T-helper 17 cell (primary cell): ENCODE measurements around the gene C9. TPM values are rescaled to one million over a fixed set of nuclear protein-coding genes. Genes with fewer than 3 reads are reported as not detected.

Experiments
- ATAC-seq: fragments of 150-1000 bp; cut with Tn5 transposase; 2 replicates; pipeline ENCODE4 v1.10.0; 2021; ENCODE audit warnings: mild to moderate bottlenecking, moderate library complexity
- DNase-seq, 3 donors: peaks; one replicate each; pipeline versions ENCODE4 v3.0.0 to v3.0.0-alpha.2; 2020 to 2021
- H3K9me3 ChIP-seq: one replicate; pipeline ENCODE4 v1.7.0; 2013; ENCODE audit warnings: low read length, mild to moderate bottlenecking; ENCODE audit not compliant: control insufficient read depth, poor library complexity, severe bottlenecking
- H3K27ac Mint-ChIP-seq: one replicate; pipeline ENCODE4 v1.8.0; 2022; ENCODE audit warnings: mild to moderate bottlenecking, moderate library complexity, mixed read lengths
- H3K27me3 Mint-ChIP-seq: one replicate; pipeline ENCODE4 v1.8.0; 2022; ENCODE audit warnings: mixed read lengths
- H3K36me3 Mint-ChIP-seq: one replicate; pipeline ENCODE4 v1.8.0; 2022; ENCODE audit warnings: low read depth, mixed read lengths
- H3K4me1 Mint-ChIP-seq: one replicate; pipeline ENCODE4 v1.8.0; 2022; ENCODE audit warnings: mild to moderate bottlenecking, mixed read lengths
- H3K4me3 Mint-ChIP-seq: one replicate; pipeline ENCODE4 v1.8.0; 2022; ENCODE audit warnings: mild to moderate bottlenecking, moderate library complexity, mixed read lengths
- total RNA-seq, 4 donors: library from RNA in 2 of 4; stranded (reverse) in 2 of 4; gene quantifications; one replicate each; pipeline ENCODE4 v1.2.3 and lab custom pipeline; 2022 to 2026

C9 gene
- total RNA-seq, 2 donors from 2014 or later = not detected

DNA sequence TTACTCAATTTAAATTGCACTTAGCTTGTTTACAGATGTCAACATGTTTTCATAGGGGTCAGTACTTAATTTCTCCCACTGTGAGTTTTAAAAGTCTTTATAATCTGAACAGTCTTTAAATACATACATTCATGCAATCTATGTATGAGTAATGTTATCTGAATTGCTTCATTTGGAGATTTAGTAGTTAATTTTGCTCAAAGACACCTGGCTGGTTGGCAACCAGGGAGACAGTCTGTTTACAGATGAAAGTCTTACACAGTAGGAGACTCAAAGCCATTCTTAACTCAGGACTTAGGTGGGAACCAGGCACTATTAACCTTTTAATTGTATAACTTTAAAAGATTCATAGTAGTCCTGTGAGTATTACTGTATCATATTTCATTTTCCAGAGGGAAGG, 31.2 kb upstream of the C9 start:
- no peaks in the 10 kb centered on the region for H3K9me3 ChIP-seq
- Mint-ChIP-seq H3K4me1 (peaks cover 3% of the 10 kb centered on the region), H3K36me3 (no peaks in the 10 kb centered on the region), H3K27me3 (peaks cover 21% of the 10 kb centered on the region), H3K4me3 (no peak overlapping the region), H3K27ac (no peak overlapping the region)
- DNase-seq (no peak), ATAC-seq (no peak)

DNA sequence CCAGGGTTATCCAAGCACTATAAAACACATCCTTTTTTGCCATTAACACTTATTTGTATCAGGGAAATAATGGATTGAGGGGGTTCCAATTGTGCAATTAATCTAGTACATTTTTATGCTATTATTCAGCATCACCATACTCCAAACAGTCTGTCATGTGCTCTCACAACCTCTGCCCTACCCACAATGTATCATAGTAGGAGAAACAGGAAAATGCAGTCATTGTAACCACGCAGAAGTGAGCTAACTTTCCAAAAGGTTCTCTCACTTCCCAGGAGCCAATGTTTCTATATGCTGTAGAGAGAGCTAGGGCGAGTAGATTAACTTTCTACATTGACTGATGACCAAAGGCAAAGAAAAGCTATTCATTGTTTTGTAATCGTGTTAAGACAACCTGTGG, 30.7 kb upstream of the C9 start:
- H3K9me3 ChIP-seq = no peaks in the 10 kb centered on the region

GRCh38 chr5:39390945-39391344, 26.6 kb upstream of the C9 start:
- DNase-seq = no peak
- no peak for ATAC-seq
- no peak overlapping the region for H3K4me3 Mint-ChIP-seq
- peaks cover 15% of the 10 kb centered on the region for H3K27me3 Mint-ChIP-seq
- no peaks in the 10 kb centered on the region for H3K36me3 Mint-ChIP-seq
- H3K4me1 Mint-ChIP-seq = no peaks in the 10 kb centered on the region
- no peaks in the 10 kb centered on the region for H3K9me3 ChIP-seq
- no peak overlapping the region for H3K27ac Mint-ChIP-seq

More for the DNA sequence above, 30.7 kb upstream of the C9 start:
- Mint-ChIP-seq H3K4me3 (no peak overlapping the region), H3K27ac (no peak overlapping the region), H3K36me3 (no peaks in the 10 kb centered on the region), H3K4me1 (peaks cover 3% of the 10 kb centered on the region), H3K27me3 (peaks cover 21% of the 10 kb centered on the region)
- DNase-seq = no peak
- ATAC-seq = no peak

DNA sequence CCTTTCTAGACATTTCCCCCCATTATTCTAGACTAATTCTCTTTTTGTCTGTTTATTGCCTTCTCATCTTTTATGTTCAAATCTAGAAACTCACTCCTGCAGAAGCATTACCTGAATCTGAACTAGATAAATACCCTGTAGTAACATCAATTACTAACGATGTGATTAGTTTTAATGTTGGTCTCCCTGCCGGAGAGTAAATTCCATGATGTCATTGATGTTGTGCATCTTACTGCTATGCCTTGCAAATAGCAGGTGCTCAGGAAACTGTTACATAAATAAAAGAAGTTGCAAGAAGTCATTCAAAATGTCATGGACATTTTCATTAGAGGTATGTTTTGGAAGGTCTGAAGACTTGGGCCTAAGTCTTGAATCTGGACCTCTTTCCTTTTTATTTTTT, 23.0 kb upstream of the C9 start:
- H3K4me3 Mint-ChIP-seq = no peak overlapping the region
- H3K27ac Mint-ChIP-seq = no peak overlapping the region
- H3K27me3 Mint-ChIP-seq = peaks cover 27% of the 10 kb centered on the region
- H3K9me3 ChIP-seq = no peaks in the 10 kb centered on the region
- no peak for DNase-seq
- H3K36me3 Mint-ChIP-seq = peaks cover 2% of the 10 kb centered on the region
- ATAC-seq = no peak
- no peaks in the 10 kb centered on the region for H3K4me1 Mint-ChIP-seq

GRCh38 chr5:39384271-39384670, 20.0 kb upstream of the C9 start:
- Mint-ChIP-seq H3K27ac (no peak overlapping the region), H3K4me1 (peaks cover 2% of the 10 kb centered on the region), H3K4me3 (no peak overlapping the region), H3K36me3 (peaks cover 2% of the 10 kb centered on the region), H3K27me3 (peaks cover 44% of the 10 kb centered on the region)
- DNase-seq = no peak
- H3K9me3 ChIP-seq = no peaks in the 10 kb centered on the region
- no peak for ATAC-seq

- no peak for DNase-seq
- Mint-ChIP-seq H3K27me3 (peaks cover 71% of the 10 kb centered on the region), H3K4me3 (no peak overlapping the region), H3K27ac (no peak overlapping the region), H3K36me3 (peaks cover 2% of the 10 kb centered on the region), H3K4me1 (peaks cover 2% of the 10 kb centered on the region)
- ATAC-seq = no peak
- H3K9me3 ChIP-seq = no peaks in the 10 kb centered on the region
Observed at GRCh38 chr5:39381376-39381775, 17.1 kb upstream of the C9 start.

GRCh38 chr5:39379693-39380092, 15.4 kb upstream of the C9 start:
- Mint-ChIP-seq H3K4me3 (no peak overlapping the region), H3K27ac (no peak overlapping the region), H3K4me1 (peaks cover 2% of the 10 kb centered on the region), H3K36me3 (peaks cover 2% of the 10 kb centered on the region), H3K27me3 (peaks cover 80% of the 10 kb centered on the region)
- no peaks in the 10 kb centered on the region for H3K9me3 ChIP-seq
- ATAC-seq = no peak
- DNase-seq = no peak

- peaks cover 2% of the 10 kb centered on the region for H3K4me1 Mint-ChIP-seq
- ATAC-seq = no peak
- peaks cover 76% of the 10 kb centered on the region for H3K27me3 Mint-ChIP-seq
- H3K4me3 Mint-ChIP-seq = no peak overlapping the region
- no peaks in the 10 kb centered on the region for H3K9me3 ChIP-seq
- DNase-seq = no peak
- H3K27ac Mint-ChIP-seq = no peak overlapping the region
- H3K36me3 Mint-ChIP-seq = no peaks in the 10 kb centered on the region
Observed at GRCh38 chr5:39377613-39378012, 13.3 kb upstream of the C9 start.

DNA sequence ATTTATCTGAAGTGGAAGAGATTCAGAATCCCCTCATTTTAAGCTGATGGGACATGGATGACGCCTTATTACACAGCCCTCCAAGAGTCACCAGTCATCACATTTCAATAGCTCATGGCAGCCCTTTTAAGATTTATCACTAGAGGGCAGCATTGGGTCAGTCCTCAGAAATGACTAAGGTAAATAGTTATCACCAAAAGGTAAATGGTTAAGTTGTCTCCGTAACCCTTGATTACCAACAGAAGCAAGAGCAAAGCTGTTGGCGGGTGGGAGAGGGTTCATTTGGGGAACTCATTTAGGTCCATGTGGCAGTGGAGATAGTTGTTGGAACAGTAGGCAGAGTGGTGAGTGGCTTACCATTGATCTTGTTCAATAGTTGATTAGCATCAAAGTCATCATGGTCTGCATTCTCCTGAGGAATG, 12.0 kb upstream of the C9 start:
- Mint-ChIP-seq H3K27ac (no peak overlapping the region), H3K4me1 (peaks cover 2% of the 10 kb centered on the region), H3K4me3 (no peak overlapping the region), H3K27me3 (peaks cover 65% of the 10 kb centered on the region), H3K36me3 (no peaks in the 10 kb centered on the region)
- DNase-seq (peak in 1 of 3 donors; percentile 10), ATAC-seq (peak; percentile 72)
- no peaks in the 10 kb centered on the region for H3K9me3 ChIP-seq

GRCh38 chr5:39373791-39374190, 9.5 kb upstream of the C9 start:
- no peaks in the 10 kb centered on the region for H3K9me3 ChIP-seq
- Mint-ChIP-seq H3K4me3 (no peak overlapping the region), H3K4me1 (peaks cover 2% of the 10 kb centered on the region), H3K27me3 (peaks cover 45% of the 10 kb centered on the region), H3K36me3 (no peaks in the 10 kb centered on the region), H3K27ac (no peak overlapping the region)
- ATAC-seq (no peak), DNase-seq (no peak)

DNA sequence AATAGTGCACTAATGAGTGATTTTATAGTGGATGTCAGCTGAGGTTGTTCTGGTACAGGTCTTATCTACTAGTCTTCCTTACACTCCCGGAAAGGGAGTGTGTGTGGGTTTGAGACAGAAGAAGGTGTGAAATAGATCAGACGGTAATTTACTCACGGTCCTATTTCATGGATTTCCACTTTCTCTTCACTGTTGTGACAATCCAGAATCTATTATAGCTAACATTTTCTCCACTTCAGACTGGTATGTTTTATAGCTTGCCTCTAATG, 7.0 kb upstream of the C9 start:
- DNase-seq = no peak
- H3K4me3 Mint-ChIP-seq = no peak overlapping the region
- no peak overlapping the region for H3K27ac Mint-ChIP-seq
- no peaks in the 10 kb centered on the region for H3K36me3 Mint-ChIP-seq
- peaks cover 2% of the 10 kb centered on the region for H3K4me1 Mint-ChIP-seq
- peaks cover 24% of the 10 kb centered on the region for H3K27me3 Mint-ChIP-seq
- no peaks in the 10 kb centered on the region for H3K9me3 ChIP-seq
- ATAC-seq = no peak

DNA sequence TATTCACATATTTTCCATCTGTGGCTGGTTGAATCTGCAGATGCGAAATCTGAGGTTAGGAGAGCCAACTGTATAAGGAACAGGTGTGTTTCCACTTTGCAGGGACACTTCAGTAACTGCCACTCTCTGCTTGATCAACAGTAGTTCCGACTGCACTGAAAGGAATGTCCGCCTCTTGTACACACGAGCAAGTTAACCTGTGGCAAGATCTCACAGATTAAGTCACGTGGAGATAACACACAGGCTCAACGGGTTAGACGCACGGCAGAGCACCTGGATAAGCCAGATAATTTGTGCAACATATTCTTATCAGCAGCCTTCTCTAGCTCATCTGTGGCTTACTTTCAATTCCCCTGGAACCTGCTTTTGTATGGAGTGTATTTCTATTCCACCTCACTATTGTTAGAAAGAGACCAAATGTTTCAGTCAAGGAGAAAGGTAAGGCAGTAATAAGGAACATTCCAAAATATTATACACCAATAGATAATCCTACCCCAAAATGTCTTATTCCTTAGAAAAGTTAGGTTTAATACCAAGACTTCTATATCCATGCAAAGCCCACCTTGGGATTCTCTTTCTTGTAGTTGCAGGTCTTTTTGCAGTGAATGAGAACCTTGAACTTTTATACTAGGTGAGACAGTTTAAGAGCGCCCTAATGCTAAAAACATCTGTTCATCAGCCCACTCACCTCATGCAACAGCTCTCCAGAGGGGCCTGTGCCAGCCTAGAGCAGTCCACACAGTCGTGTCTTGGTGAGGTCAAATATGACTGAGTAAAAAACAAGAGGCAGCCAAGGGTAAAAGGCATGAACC, 6.5 kb upstream of the C9 start:
- ATAC-seq = no peak
- DNase-seq = no peak
- H3K9me3 ChIP-seq = no peaks in the 10 kb centered on the region
- H3K27me3 Mint-ChIP-seq = peaks cover 20% of the 10 kb centered on the region
- H3K4me3 Mint-ChIP-seq = no peak overlapping the region
- H3K27ac Mint-ChIP-seq = no peak overlapping the region
- H3K4me1 Mint-ChIP-seq = peaks cover 2% of the 10 kb centered on the region
- H3K36me3 Mint-ChIP-seq = no peaks in the 10 kb centered on the region

GRCh38 chr5:39369123-39369815, 5.0 kb upstream of the C9 start:
- no peak for ATAC-seq
- no peaks in the 10 kb centered on the region for H3K36me3 Mint-ChIP-seq

DNA sequence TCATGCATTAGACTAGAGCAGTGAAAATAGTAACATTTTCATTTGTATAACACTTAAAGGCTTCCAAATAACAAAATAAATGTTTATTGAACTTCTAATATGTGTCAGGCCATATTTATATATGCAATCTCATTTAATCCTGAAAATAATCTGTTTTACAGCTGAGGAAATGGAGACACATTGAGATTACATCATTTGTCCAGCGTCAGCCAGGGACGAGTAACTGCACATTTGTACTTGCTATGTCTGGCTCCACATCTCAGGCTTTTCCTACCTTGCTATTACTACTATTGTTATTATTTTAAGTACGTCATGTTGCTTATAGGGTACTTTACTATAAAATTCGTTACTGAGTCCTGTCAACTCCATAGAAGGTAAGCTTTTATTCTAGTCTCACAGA, 3.8 kb upstream of the C9 start:
- peaks cover 12% of the 10 kb centered on the region for H3K27me3 Mint-ChIP-seq
- H3K9me3 ChIP-seq = no peaks in the 10 kb centered on the region
- peaks cover 2% of the 10 kb centered on the region for H3K4me1 Mint-ChIP-seq
- ATAC-seq (no peak), DNase-seq (no peak)
- no peak overlapping the region for H3K4me3 Mint-ChIP-seq
- no peak overlapping the region for H3K27ac Mint-ChIP-seq
- no peaks in the 10 kb centered on the region for H3K36me3 Mint-ChIP-seq

More at GRCh38 chr5:39369123-39369815, 5.0 kb upstream of the C9 start:
- no peaks in the 10 kb centered on the region for H3K9me3 ChIP-seq
- no peak for DNase-seq
- H3K4me1 Mint-ChIP-seq = peaks cover 2% of the 10 kb centered on the region
- peaks cover 12% of the 10 kb centered on the region for H3K27me3 Mint-ChIP-seq
- H3K4me3 Mint-ChIP-seq = no peak overlapping the region
- H3K27ac Mint-ChIP-seq = no peak overlapping the region
